Transverse colon (tissue), 3 donors: ENCODE measurements around the gene TAF6L.

Source experiments
- POLR2A ChIP-seq: fragments of 450-650 bp; IDR thresholded peaks from one replicate; pipeline ENCODE4 v1.6.1; 2016; ENCODE audit warnings: antibody characterized with exemption, mild to moderate bottlenecking, moderate library complexity
- POLR2AphosphoS5 ChIP-seq, 3 donors: sonication (generic); formaldehyde crosslinking; IDR thresholded peaks; one replicate each; pipeline ENCODE4 v1.6.1; 2016; ENCODE audit warnings: antibody characterized with exemption in 3 of 3

DNA sequence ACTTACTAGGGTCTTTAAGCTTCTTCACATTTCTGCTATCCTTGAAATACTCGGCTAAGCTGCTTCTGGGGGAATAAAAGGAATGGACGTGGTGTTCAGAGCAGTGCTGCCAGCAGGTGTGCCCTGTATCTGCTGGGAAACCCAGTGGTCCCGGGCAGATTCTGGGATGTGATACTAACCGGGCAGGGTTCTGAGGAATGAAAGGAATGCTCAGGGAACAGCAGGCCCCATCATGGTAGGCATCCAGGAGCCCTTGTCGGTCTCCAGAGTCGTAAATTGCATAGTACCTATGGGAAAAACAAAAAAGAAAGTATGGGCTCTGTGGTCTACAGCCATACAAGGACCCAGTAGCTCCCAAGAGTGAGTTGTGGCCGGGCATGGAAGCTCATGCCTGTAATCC, 25.1 kb downstream of the TAF6L start:
- no peak for TF ChIP-seq POLR2A
- TF ChIP-seq POLR2AphosphoS5 (IDR thresholded peaks at IDR 0.05): no peak
